Measurements from ENCODE around the gene FAM168A.

FAM168A gene

GRCh38 chr11:73597956-73598718 lies at the start of gene FAM168A:
TSS of gene FAM168A (minus strand) at chr11:73598112. CDS start at chr11:73468474, 129,638 bp downstream.
- FAIRE-seq (peak; percentile 95), DNase-seq (ENCODE audit: insufficient read length, low spot score) (peak; percentile 98)

GRCh38 chr11:73647459-73648100 lies 49.7 kb upstream of the FAM168A start:
- DNase-seq (ENCODE audit: insufficient read length, low spot score): peak; percentile 83
- FAIRE-seq: peak; percentile 77

GRCh38 chr11:73645972-73646631 lies 48.2 kb upstream of the FAM168A start, which contains the start of gene PLEKHB1:
TSS of gene PLEKHB1 (plus strand) at chr11:73646581. CDS start at chr11:73646609, 28 bp downstream.
- DNase-seq (ENCODE audit: insufficient read length, low spot score): no peak
- no peak for FAIRE-seq

- DNase-seq (ENCODE audit: insufficient read length, low spot score): no peak
- FAIRE-seq: no peak
Observed at GRCh38 chr11:73645121-73645969, 47.4 kb upstream of the FAM168A start.

- DNase-seq (ENCODE audit: insufficient read length, low spot score): no peak
- FAIRE-seq: no peak
Observed at GRCh38 chr11:73641668-73642067, 43.8 kb upstream of the FAM168A start.

- DNase-seq (ENCODE audit: insufficient read length, low spot score) (no peak), FAIRE-seq (no peak)
Observed at GRCh38 chr11:73640592-73640991, 42.7 kb upstream of the FAM168A start.

GRCh38 chr11:73637012-73637411 lies 39.1 kb upstream of the FAM168A start:
- DNase-seq (ENCODE audit: insufficient read length, low spot score): no peak
- no peak for FAIRE-seq

- no peak for DNase-seq (ENCODE audit: insufficient read length, low spot score)
- FAIRE-seq: no peak
Observed at GRCh38 chr11:73636249-73636648, 38.3 kb upstream of the FAM168A start.

- no peak for FAIRE-seq
Observed at GRCh38 chr11:73635721-73636120, 37.8 kb upstream of the FAM168A start.

GRCh38 chr11:73633999-73634398 lies 36.1 kb upstream of the FAM168A start:
- DNase-seq (ENCODE audit: insufficient read length, low spot score) (no peak), FAIRE-seq (no peak)

More at GRCh38 chr11:73635721-73636120, 37.8 kb upstream of the FAM168A start:
- no peak for DNase-seq (ENCODE audit: insufficient read length, low spot score)

- FAIRE-seq: no peak
- DNase-seq (ENCODE audit: insufficient read length, low spot score): no peak
Observed at GRCh38 chr11:73632996-73633395, 35.1 kb upstream of the FAM168A start.

- no peak for DNase-seq (ENCODE audit: insufficient read length, low spot score)
- no peak for FAIRE-seq
Observed at GRCh38 chr11:73629907-73630306, 32.0 kb upstream of the FAM168A start.

GRCh38 chr11:73625696-73626318 lies 27.9 kb upstream of the FAM168A start:
- DNase-seq (ENCODE audit: insufficient read length, low spot score): peak; percentile 92
- peak; percentile 48 for FAIRE-seq

- FAIRE-seq: no peak
- DNase-seq (ENCODE audit: insufficient read length, low spot score): no peak
Observed at GRCh38 chr11:73623686-73624085, 25.8 kb upstream of the FAM168A start.

GRCh38 chr11:73622926-73623593 lies 25.1 kb upstream of the FAM168A start:
- FAIRE-seq (no peak), DNase-seq (ENCODE audit: insufficient read length, low spot score) (no peak)

- no peak for DNase-seq (ENCODE audit: insufficient read length, low spot score)
Observed at GRCh38 chr11:73614591-73614990, 16.7 kb upstream of the FAM168A start.

GRCh38 chr11:73612601-73613140 lies 14.8 kb upstream of the FAM168A start:
- DNase-seq (ENCODE audit: insufficient read length, low spot score) (no peak), FAIRE-seq (no peak)

More at GRCh38 chr11:73614591-73614990, 16.7 kb upstream of the FAM168A start:
- no peak for FAIRE-seq

- FAIRE-seq (no peak), DNase-seq (ENCODE audit: insufficient read length, low spot score) (no peak)
Observed at GRCh38 chr11:73598719-73599379, 937 bp upstream of the FAM168A start.

Measured in HTR-8/SVneo (cell line).